Duodenal mucosa (tissue), 2 donors: ENCODE data around the gene GSN.
A peak's percentile ranks its signal among the peaks of the same experiment; 100 is the strongest.

Source experiments
- H3K27ac ChIP-seq: one replicate; pipeline ENCODE4 v1.7.0; 2013; ENCODE audit warnings: low read depth, low read length
- H3K27me3 ChIP-seq, 2 donors: one replicate each; pipeline ENCODE4 v1.7.0; 2013; ENCODE audit warnings: low read length in 2 of 2, control low read depth in 1 of 2; ENCODE audit not compliant: insufficient read depth in 2 of 2, control insufficient read depth in 1 of 2
- H3K36me3 ChIP-seq, 2 donors: one replicate each; pipeline ENCODE4 v1.7.0; 2013; ENCODE audit warnings: low read length in 2 of 2, control low read depth in 1 of 2; ENCODE audit not compliant: insufficient read depth in 2 of 2, control insufficient read depth in 1 of 2
- H3K4me1 ChIP-seq, 2 donors: one replicate each; pipeline ENCODE4 v1.7.0; 2013; ENCODE audit warnings: low read length in 2 of 2, control low read depth in 1 of 2; ENCODE audit not compliant: insufficient read depth in 2 of 2, control insufficient read depth in 1 of 2
- H3K4me3 ChIP-seq, 2 donors: one replicate each; pipeline ENCODE4 v1.7.0; 2013; ENCODE audit warnings: low read length in 2 of 2, low read depth in 1 of 2
- H3K9ac ChIP-seq, 2 donors: one replicate each; pipeline ENCODE4 v1.7.0; 2013; ENCODE audit warnings: low read length in 2 of 2, low read depth in 1 of 2
- H3K9me3 ChIP-seq, 2 donors: one replicate each; pipeline ENCODE4 v1.7.0; 2013; ENCODE audit warnings: low read length in 2 of 2, control low read depth in 1 of 2; ENCODE audit not compliant: control insufficient read depth in 1 of 2

GSN gene

GRCh38 chr9:121295662-121296191 lies 27.8 kb downstream of the GSN start:
- Histone ChIP-seq H3K9me3 (no peaks in the 10 kb centered on the region), H3K4me3 (no peak overlapping the region), H3K4me1 (peaks cover 20 to 26% of the 10 kb centered on the region in 2 donors), H3K27ac (peak overlapping the region; percentile 68), H3K36me3 (no peaks in the 10 kb centered on the region), H3K9ac (peak overlapping the region; percentile 15 to 32), H3K27me3 (no peaks in the 10 kb centered on the region)

- Histone ChIP-seq H3K4me1 (peaks cover 20 to 26% of the 10 kb centered on the region in 2 donors), H3K36me3 (no peaks in the 10 kb centered on the region), H3K27me3 (no peaks in the 10 kb centered on the region), H3K4me3 (no peak overlapping the region), H3K9me3 (no peaks in the 10 kb centered on the region), H3K9ac (no peak overlapping the region), H3K27ac (peak overlapping the region; percentile 68)
These were observed 28.5 kb downstream of the GSN start for GRCh38 chr9:121296213-121297127.

- H3K9ac ChIP-seq, result no peak overlapping the region
- H3K27me3 ChIP-seq, result no peaks in the 10 kb centered on the region
- peaks cover 0 to 4% of the 10 kb centered on the region in 2 donors for H3K36me3 ChIP-seq
- no peak overlapping the region for H3K4me3 ChIP-seq
- H3K27ac ChIP-seq, result no peak overlapping the region
- no peaks in the 10 kb centered on the region for H3K9me3 ChIP-seq
- H3K4me1 ChIP-seq, result peaks cover 20 to 28% of the 10 kb centered on the region in 2 donors
These were observed 29.4 kb downstream of the GSN start for GRCh38 chr9:121297389-121297788.

- no peak overlapping the region for H3K27ac ChIP-seq
- H3K4me3 ChIP-seq, result no peak overlapping the region
- peak overlapping the region in 1 of 2 donors; percentile 6 for H3K9ac ChIP-seq
- peaks cover 23 to 28% of the 10 kb centered on the region in 2 donors for H3K4me1 ChIP-seq
- H3K36me3 ChIP-seq, result peaks cover 0 to 10% of the 10 kb centered on the region in 2 donors
- no peaks in the 10 kb centered on the region for H3K27me3 ChIP-seq
- no peaks in the 10 kb centered on the region for H3K9me3 ChIP-seq
These were observed 30.1 kb downstream of the GSN start for GRCh38 chr9:121298016-121298538.

- H3K27me3 ChIP-seq, result no peaks in the 10 kb centered on the region
- peak overlapping the region; percentile 51 for H3K27ac ChIP-seq
- no peaks in the 10 kb centered on the region for H3K9me3 ChIP-seq
- peaks cover under 1 to 18% of the 10 kb centered on the region in 2 donors for H3K36me3 ChIP-seq
- H3K4me3 ChIP-seq, result peak overlapping the region; percentile 65 to 72
- H3K4me1 ChIP-seq, result peaks cover 31 to 35% of the 10 kb centered on the region in 2 donors
- peak overlapping the region; percentile 23 to 55 for H3K9ac ChIP-seq
These were observed 30.9 kb downstream of the GSN start for GRCh38 chr9:121298689-121299466.

- Histone ChIP-seq H3K27ac (peak overlapping the region; percentile 51), H3K27me3 (no peaks in the 10 kb centered on the region), H3K9me3 (no peaks in the 10 kb centered on the region), H3K9ac (peak overlapping the region; percentile 31 to 57), H3K36me3 (peaks cover 9 to 26% of the 10 kb centered on the region in 2 donors), H3K4me1 (peaks cover 35 to 43% of the 10 kb centered on the region in 2 donors), H3K4me3 (peak overlapping the region; percentile 65 to 72)
These were observed 31.7 kb downstream of the GSN start for GRCh38 chr9:121299467-121300282.

GRCh38 chr9:121300283-121301119 lies 32.5 kb downstream of the GSN start:
- H3K9me3 ChIP-seq, result no peaks in the 10 kb centered on the region
- peaks cover 9 to 33% of the 10 kb centered on the region in 2 donors for H3K36me3 ChIP-seq
- no peak overlapping the region for H3K27ac ChIP-seq
- peak overlapping the region; percentile 31 to 57 for H3K9ac ChIP-seq
- H3K4me3 ChIP-seq, result peak overlapping the region; percentile 49 to 72
- no peaks in the 10 kb centered on the region for H3K27me3 ChIP-seq
- peaks cover 34 to 45% of the 10 kb centered on the region in 2 donors for H3K4me1 ChIP-seq

- Histone ChIP-seq H3K9me3 (no peaks in the 10 kb centered on the region), H3K9ac (no peak overlapping the region), H3K4me1 (peaks cover 27 to 41% of the 10 kb centered on the region in 2 donors), H3K27ac (no peak overlapping the region), H3K27me3 (no peaks in the 10 kb centered on the region), H3K4me3 (no peak overlapping the region), H3K36me3 (peaks cover 9 to 33% of the 10 kb centered on the region in 2 donors)
These were observed 33.9 kb downstream of the GSN start for GRCh38 chr9:121301881-121302286.

- Histone ChIP-seq H3K36me3 (peaks cover 9 to 34% of the 10 kb centered on the region in 2 donors), H3K9ac (no peak overlapping the region), H3K27ac (no peak overlapping the region), H3K9me3 (no peaks in the 10 kb centered on the region), H3K4me1 (peaks cover 27 to 41% of the 10 kb centered on the region in 2 donors), H3K4me3 (no peak overlapping the region), H3K27me3 (no peaks in the 10 kb centered on the region)
These were observed 34.4 kb downstream of the GSN start for GRCh38 chr9:121302341-121302740.
